GM19438 (cell line): ENCODE results near the gene CSTF2T.

Experiments used
- ATAC-seq: cut with Tn5 transposase; IDR thresholded peaks from one replicate; pipeline ENCODE4 v1.9.1; 2021; ENCODE audit warnings: low read depth; ENCODE audit not compliant: unreplicated experiment

The CSTF2T gene

GRCh38 chr10:51651063-51651462, 48.3 kb downstream of the CSTF2T start:
- ATAC-seq = no peak

DNA sequence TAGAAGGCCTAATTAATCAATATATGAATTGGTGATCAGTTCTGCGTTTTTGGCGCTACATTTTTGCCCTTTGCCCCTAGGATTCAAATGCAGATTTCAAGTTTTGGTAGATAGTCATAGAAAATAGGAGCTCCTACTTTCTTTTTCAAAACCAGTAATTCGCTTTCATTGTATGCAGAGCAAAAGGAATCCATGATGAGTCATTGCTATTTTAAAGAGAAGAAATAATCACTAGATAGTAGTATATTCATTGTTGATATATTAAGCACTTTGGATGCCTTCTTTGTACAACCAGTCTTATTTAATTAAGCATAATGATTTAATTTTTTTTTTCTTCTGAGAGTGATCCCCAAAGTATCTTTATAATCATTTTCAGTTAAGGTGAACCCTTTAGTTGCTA, 50.3 kb downstream of the CSTF2T start:
- no peak for ATAC-seq
